Stimulated activated CD4-positive, alpha-beta T cell treated with anti-CD3 and anti-CD28 coated beads, Interleukin-4, amount 100 ng/mL, for 48 hours (primary cell): ENCODE data around the gene GGACT.

Experiments used
- DNase-seq, 2 donors: peaks; one replicate each; pipeline ENCODE4 v3.0.0-alpha.2; 2020; ENCODE audit warnings: low read depth in 2 of 2

GGACT gene

GRCh38 chr13:100513171-100513570, 75.4 kb downstream of the GGACT start:
- no peak for DNase-seq

GRCh38 chr13:100512422-100512821, 76.2 kb downstream of the GGACT start:
- DNase-seq: no peak

GRCh38 chr13:100511466-100511865, 77.1 kb downstream of the GGACT start:
- DNase-seq: no peak

- no peak for DNase-seq
These were observed 78.2 kb downstream of the GGACT start for GRCh38 chr13:100510208-100510957.

GRCh38 chr13:100508996-100509395, 79.6 kb downstream of the GGACT start:
- no peak for DNase-seq

- DNase-seq: no peak
These were observed 80.1 kb downstream of the GGACT start for GRCh38 chr13:100508455-100508854.

- no peak for DNase-seq
These were observed 81.8 kb downstream of the GGACT start for GRCh38 chr13:100506600-100507422.

GRCh38 chr13:100506154-100506553, 82.4 kb downstream of the GGACT start:
- DNase-seq: peak; percentile 15 to 39

GRCh38 chr13:100503622-100504021, 85.0 kb downstream of the GGACT start:
- no peak for DNase-seq

- no peak for DNase-seq
These were observed 86.1 kb downstream of the GGACT start for GRCh38 chr13:100502446-100502845.

- no peak for DNase-seq
These were observed 91.2 kb downstream of the GGACT start for GRCh38 chr13:100497389-100497788.

- no peak for DNase-seq
These were observed 93.1 kb downstream of the GGACT start for GRCh38 chr13:100495455-100495854.

- DNase-seq: no peak
These were observed 95.2 kb downstream of the GGACT start for GRCh38 chr13:100493418-100493817.

GRCh38 chr13:100491164-100491842, 97.3 kb downstream of the GGACT start:
- no peak for DNase-seq

GRCh38 chr13:100490692-100491091, 97.9 kb downstream of the GGACT start:
- DNase-seq: no peak

GRCh38 chr13:100485265-100485664, 103.3 kb downstream of the GGACT start:
- DNase-seq: no peak

- no peak for DNase-seq
These were observed 103.9 kb downstream of the GGACT start for GRCh38 chr13:100484702-100485101.

GRCh38 chr13:100483841-100484381, 104.7 kb downstream of the GGACT start:
- DNase-seq: no peak

- no peak for DNase-seq
These were observed 105.5 kb downstream of the GGACT start for GRCh38 chr13:100483139-100483538.

- no peak for DNase-seq
These were observed 107.9 kb downstream of the GGACT start for GRCh38 chr13:100480676-100481075.
